ENCODE measurements around the gene SRMS.

The SRMS gene, protein sequence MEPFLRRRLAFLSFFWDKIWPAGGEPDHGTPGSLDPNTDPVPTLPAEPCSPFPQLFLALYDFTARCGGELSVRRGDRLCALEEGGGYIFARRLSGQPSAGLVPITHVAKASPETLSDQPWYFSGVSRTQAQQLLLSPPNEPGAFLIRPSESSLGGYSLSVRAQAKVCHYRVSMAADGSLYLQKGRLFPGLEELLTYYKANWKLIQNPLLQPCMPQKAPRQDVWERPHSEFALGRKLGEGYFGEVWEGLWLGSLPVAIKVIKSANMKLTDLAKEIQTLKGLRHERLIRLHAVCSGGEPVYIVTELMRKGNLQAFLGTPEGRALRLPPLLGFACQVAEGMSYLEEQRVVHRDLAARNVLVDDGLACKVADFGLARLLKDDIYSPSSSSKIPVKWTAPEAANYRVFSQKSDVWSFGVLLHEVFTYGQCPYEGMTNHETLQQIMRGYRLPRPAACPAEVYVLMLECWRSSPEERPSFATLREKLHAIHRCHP

DNA sequence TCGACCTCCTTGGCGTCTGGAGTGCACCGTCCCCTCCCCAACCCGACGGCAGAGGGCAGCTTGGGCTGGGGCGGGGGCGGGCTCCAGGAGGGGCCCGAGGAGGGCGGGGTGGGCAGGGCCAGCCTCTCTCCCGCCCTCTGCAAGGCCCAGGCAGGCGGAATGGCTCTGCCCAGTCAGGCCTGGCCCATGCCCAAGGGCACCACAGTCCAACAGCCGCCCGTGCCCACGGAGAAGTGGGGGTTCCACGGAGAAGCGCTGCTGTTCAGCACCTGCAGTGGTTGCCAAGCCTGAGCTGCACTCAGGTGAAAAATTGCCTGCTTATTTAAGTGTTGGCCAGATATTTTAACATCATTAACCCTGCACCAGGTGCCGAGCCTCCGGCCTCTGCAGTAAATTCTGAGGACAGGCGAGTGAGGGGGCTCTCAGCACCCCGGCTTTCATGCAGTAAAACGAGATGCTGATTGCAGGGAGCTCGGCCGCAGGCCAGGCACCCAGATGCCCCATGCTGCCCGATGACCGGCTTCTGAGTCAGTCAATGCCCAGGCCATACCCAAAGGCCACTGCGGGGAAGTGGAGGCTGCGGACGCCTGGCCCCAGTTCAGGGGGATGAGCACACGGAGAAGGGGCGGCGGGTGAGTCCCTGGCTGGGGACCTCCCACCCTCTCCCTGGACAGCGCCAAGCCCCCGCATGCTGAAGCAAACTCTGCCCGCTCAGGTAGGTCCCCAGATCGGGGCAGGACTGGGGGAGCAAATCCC lies at the start of gene SRMS:
Gene SRMS, minus strand, starts transcription at position 25 of the 756 bp plus-strand sequence. CDS start 286 bp downstream, outside the sequence.
- no peak within 1 kb of the TSS for H3K9ac ChIP-seq (ENCODE audit: low read length)
- no peaks in the 10 kb centered on the region for H3K36me3 ChIP-seq (ENCODE audit: insufficient read depth, low read length)
- no peak within 1 kb of the TSS for H3K4me3 ChIP-seq (ENCODE audit: low read depth in 1 of 2, low read length in 2 of 2)
- no peaks in the 10 kb centered on the region for H3K9me3 ChIP-seq (ENCODE audit: low read length)
- H3K4me1 ChIP-seq (ENCODE audit: insufficient read depth, low read length) = no peaks in the 10 kb centered on the region
- peaks cover 0 to 38% of the 10 kb centered on the region in 2 donors for H3K27me3 ChIP-seq (ENCODE audit: control insufficient read depth in 1 of 2, insufficient read depth in 2 of 2, low read length in 2 of 2)
- no peak within 1 kb of the TSS for H3K27ac ChIP-seq (ENCODE audit: low read depth, low read length)

GRCh38 chr20:63596423-63596822 lies 48.9 kb upstream of the SRMS start:
- Histone ChIP-seq H3K4me3 (ENCODE audit: low read depth in 1 of 2, low read length in 2 of 2) (no peak overlapping the region), H3K9ac (ENCODE audit: low read length) (no peak overlapping the region), H3K4me1 (ENCODE audit: insufficient read depth, low read length) (no peaks in the 10 kb centered on the region), H3K27me3 (ENCODE audit: control insufficient read depth in 1 of 2, insufficient read depth in 2 of 2, low read length in 2 of 2) (no peaks in the 10 kb centered on the region), H3K9me3 (ENCODE audit: low read length) (no peaks in the 10 kb centered on the region), H3K36me3 (ENCODE audit: insufficient read depth, low read length) (peaks cover 39% of the 10 kb centered on the region), H3K27ac (ENCODE audit: low read depth, low read length) (no peak overlapping the region)

DNA sequence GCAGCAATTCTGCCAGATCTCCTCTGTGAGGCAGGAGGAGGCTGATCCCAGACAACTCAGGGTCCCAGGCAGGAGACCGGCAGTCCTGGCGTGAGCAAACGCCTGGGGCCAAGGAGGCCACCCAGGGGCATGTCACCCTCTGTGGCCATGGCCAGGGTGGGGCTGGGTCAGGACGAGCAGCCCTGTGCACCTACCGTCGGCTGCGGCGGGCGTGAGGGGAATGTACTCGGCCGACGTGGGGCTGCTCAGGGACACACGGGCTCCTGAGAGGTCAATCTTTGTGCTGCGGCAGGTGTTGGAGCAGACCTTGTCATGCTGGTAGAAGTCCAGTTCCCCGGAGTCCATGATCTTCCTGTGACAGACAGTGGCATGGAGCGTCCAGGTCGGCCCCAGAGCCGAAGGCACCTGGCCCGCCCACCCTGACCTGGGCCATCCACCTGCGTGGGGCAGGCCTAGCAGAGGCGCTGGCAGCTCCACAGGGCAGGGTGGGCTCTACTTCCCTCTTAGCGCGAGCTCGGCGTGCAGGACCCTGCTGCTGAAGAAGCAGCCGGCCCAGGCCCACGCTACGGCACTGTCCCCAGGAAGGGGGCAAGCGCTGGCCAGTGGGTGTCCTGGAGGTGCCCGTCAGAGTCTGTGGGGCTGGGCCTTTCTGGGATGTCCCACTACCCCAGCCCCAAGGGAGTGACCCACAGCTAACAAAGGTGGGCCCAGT lies 48.0 kb upstream of the SRMS start:
- H3K36me3 ChIP-seq (ENCODE audit: insufficient read depth, low read length) = peaks cover 34% of the 10 kb centered on the region

DNA sequence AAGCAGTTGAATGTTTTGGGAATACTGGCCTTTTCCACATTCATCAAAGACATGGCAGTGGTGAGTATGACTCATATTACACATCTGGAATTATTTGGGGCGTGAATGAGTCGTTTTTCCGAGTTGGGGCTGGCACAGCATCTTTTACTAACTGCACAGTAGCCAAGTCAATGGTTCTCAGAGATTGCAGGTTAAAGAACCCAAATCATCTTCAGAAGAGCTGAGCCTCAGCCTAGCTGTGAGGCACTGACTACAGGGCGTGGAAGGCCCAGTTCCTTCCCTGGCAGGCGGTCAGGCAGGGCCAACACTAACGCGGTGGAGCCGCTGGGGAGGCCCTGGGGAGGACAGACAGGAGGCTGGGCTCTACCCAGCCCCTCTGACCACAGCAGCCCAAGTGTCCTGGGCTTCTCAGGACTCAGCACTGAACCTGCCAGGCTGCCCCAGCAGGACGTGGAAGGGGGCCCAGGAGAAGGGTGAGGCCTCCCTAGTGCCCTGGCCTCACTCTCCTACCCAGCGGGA lies 46.6 kb upstream of the SRMS start:
- Histone ChIP-seq H3K9ac (ENCODE audit: low read length) (no peak overlapping the region), H3K4me3 (ENCODE audit: low read depth in 1 of 2, low read length in 2 of 2) (no peak overlapping the region), H3K27me3 (ENCODE audit: control insufficient read depth in 1 of 2, insufficient read depth in 2 of 2, low read length in 2 of 2) (no peaks in the 10 kb centered on the region), H3K27ac (ENCODE audit: low read depth, low read length) (no peak overlapping the region), H3K9me3 (ENCODE audit: low read length) (no peaks in the 10 kb centered on the region), H3K36me3 (ENCODE audit: insufficient read depth, low read length) (peaks cover 22% of the 10 kb centered on the region), H3K4me1 (ENCODE audit: insufficient read depth, low read length) (no peaks in the 10 kb centered on the region)

More for the DNA sequence above, 48.0 kb upstream of the SRMS start:
- Histone ChIP-seq H3K9ac (ENCODE audit: low read length) (no peak overlapping the region), H3K4me1 (ENCODE audit: insufficient read depth, low read length) (no peaks in the 10 kb centered on the region), H3K27ac (ENCODE audit: low read depth, low read length) (no peak overlapping the region), H3K4me3 (ENCODE audit: low read depth in 1 of 2, low read length in 2 of 2) (no peak overlapping the region), H3K9me3 (ENCODE audit: low read length) (no peaks in the 10 kb centered on the region), H3K27me3 (ENCODE audit: control insufficient read depth in 1 of 2, insufficient read depth in 2 of 2, low read length in 2 of 2) (no peaks in the 10 kb centered on the region)

DNA sequence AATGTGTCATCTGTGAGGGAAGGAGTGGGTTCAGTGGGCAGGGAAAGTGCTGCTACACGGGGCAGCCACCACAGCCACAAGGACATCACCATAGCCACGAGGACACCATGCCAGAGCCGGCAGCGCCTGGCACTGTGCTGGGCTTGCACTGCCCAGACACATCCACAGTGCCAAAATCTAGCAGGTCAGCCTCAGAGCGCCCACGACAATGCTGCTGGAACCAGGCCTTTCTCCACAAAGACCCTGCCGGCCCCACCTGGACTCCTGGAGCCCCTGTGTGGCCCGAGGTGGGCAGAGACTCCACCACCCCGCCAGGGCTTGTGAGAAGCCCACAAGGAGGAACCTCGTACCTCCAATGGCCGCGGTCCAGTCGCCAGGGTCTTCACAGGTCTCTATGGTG lies 45.1 kb upstream of the SRMS start:
- Histone ChIP-seq H3K27me3 (ENCODE audit: control insufficient read depth in 1 of 2, insufficient read depth in 2 of 2, low read length in 2 of 2) (no peaks in the 10 kb centered on the region), H3K9ac (ENCODE audit: low read length) (no peak overlapping the region), H3K36me3 (ENCODE audit: insufficient read depth, low read length) (peaks cover 21% of the 10 kb centered on the region), H3K4me1 (ENCODE audit: insufficient read depth, low read length) (no peaks in the 10 kb centered on the region), H3K9me3 (ENCODE audit: low read length) (no peaks in the 10 kb centered on the region), H3K27ac (ENCODE audit: low read depth, low read length) (no peak overlapping the region), H3K4me3 (ENCODE audit: low read depth in 1 of 2, low read length in 2 of 2) (no peak overlapping the region)

DNA sequence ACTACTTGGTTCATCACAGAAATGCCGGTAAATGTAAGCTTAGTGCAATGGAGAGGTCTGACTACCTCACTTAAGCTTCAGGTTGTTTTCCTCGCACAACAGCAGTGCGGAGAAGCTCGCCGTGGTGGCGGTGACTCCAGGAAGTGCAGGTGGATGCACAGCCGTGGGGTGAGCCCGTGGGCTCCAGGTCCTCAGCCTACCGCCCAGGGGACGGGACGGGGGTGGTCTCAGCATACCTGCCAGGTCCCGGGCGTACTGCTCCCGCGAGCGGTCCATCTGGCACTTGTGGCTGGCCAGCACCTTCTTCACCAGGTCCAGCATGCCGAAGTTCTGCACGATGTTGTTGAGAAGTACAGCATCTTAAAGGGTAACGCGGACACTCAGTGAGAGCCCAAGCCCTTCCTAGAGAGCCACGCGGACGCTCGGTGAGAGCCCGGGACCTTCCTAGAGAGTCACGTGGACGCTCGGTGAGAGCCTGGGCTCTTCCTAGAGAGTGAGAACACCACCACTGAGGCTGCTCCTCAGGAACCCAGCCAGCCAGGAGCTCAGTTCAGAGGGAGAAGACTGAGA lies 44.3 kb upstream of the SRMS start:
- Histone ChIP-seq H3K36me3 (ENCODE audit: insufficient read depth, low read length) (peaks cover 16% of the 10 kb centered on the region), H3K27me3 (ENCODE audit: control insufficient read depth in 1 of 2, insufficient read depth in 2 of 2, low read length in 2 of 2) (no peaks in the 10 kb centered on the region), H3K27ac (ENCODE audit: low read depth, low read length) (no peak overlapping the region)

GRCh38 chr20:63591147-63591533 lies 43.6 kb upstream of the SRMS start:
- Histone ChIP-seq H3K27ac (ENCODE audit: low read depth, low read length) (no peak overlapping the region), H3K9ac (ENCODE audit: low read length) (no peak overlapping the region), H3K4me1 (ENCODE audit: insufficient read depth, low read length) (no peaks in the 10 kb centered on the region)

More for the DNA sequence above, 44.3 kb upstream of the SRMS start:
- Histone ChIP-seq H3K9ac (ENCODE audit: low read length) (no peak overlapping the region), H3K4me3 (ENCODE audit: low read depth in 1 of 2, low read length in 2 of 2) (no peak overlapping the region), H3K4me1 (ENCODE audit: insufficient read depth, low read length) (no peaks in the 10 kb centered on the region), H3K9me3 (ENCODE audit: low read length) (no peaks in the 10 kb centered on the region)

GRCh38 chr20:63590218-63591146 lies 42.9 kb upstream of the SRMS start:
- H3K27ac ChIP-seq (ENCODE audit: low read depth, low read length) = no peak overlapping the region
- no peaks in the 10 kb centered on the region for H3K27me3 ChIP-seq (ENCODE audit: control insufficient read depth in 1 of 2, insufficient read depth in 2 of 2, low read length in 2 of 2)
- no peak overlapping the region for H3K9ac ChIP-seq (ENCODE audit: low read length)
- H3K4me3 ChIP-seq (ENCODE audit: low read depth in 1 of 2, low read length in 2 of 2) = no peak overlapping the region
- H3K36me3 ChIP-seq (ENCODE audit: insufficient read depth, low read length) = peaks cover 16% of the 10 kb centered on the region
- no peaks in the 10 kb centered on the region for H3K9me3 ChIP-seq (ENCODE audit: low read length)
- H3K4me1 ChIP-seq (ENCODE audit: insufficient read depth, low read length) = no peaks in the 10 kb centered on the region

More at GRCh38 chr20:63591147-63591533, 43.6 kb upstream of the SRMS start:
- H3K9me3 ChIP-seq (ENCODE audit: low read length) = no peaks in the 10 kb centered on the region
- H3K4me3 ChIP-seq (ENCODE audit: low read depth in 1 of 2, low read length in 2 of 2) = no peak overlapping the region
- no peaks in the 10 kb centered on the region for H3K27me3 ChIP-seq (ENCODE audit: control insufficient read depth in 1 of 2, insufficient read depth in 2 of 2, low read length in 2 of 2)
- peaks cover 16% of the 10 kb centered on the region for H3K36me3 ChIP-seq (ENCODE audit: insufficient read depth, low read length)

GRCh38 chr20:63589261-63590217 lies 42.0 kb upstream of the SRMS start:
- H3K36me3 ChIP-seq (ENCODE audit: insufficient read depth, low read length) = peaks cover 16% of the 10 kb centered on the region
- H3K9ac ChIP-seq (ENCODE audit: low read length) = no peak overlapping the region
- no peaks in the 10 kb centered on the region for H3K4me1 ChIP-seq (ENCODE audit: insufficient read depth, low read length)
- no peak overlapping the region for H3K4me3 ChIP-seq (ENCODE audit: low read depth in 1 of 2, low read length in 2 of 2)
- no peaks in the 10 kb centered on the region for H3K9me3 ChIP-seq (ENCODE audit: low read length)
- H3K27ac ChIP-seq (ENCODE audit: low read depth, low read length) = no peak overlapping the region
- no peaks in the 10 kb centered on the region for H3K27me3 ChIP-seq (ENCODE audit: control insufficient read depth in 1 of 2, insufficient read depth in 2 of 2, low read length in 2 of 2)
